SK-N-MC (cell line): ENCODE data around the gene CYP46A1.

Experiments
- EZH2 ChIP-seq: fragments of 200-600 bp; sonication (generic); IDR thresholded peaks from one replicate; pipeline ENCODE4 v1.6.1; 2017; ENCODE audit warnings: antibody characterized with exemption
- FOXP2 ChIP-seq: optimal IDR thresholded peaks from 2 replicates; pipeline ENCODE3; 2011; ENCODE audit warnings: mild to moderate bottlenecking, moderate library complexity; ENCODE audit not compliant: insufficient read depth; ENCODE audit errors: extremely low read length, control extremely low read depth
- POLR2AphosphoS5 ChIP-seq: IDR thresholded peaks from 2 replicates; pipeline ENCODE4 v1.6.1; 2012; ENCODE audit warnings: mild to moderate bottlenecking, low read depth, low read length, borderline replicate concordance

DNA sequence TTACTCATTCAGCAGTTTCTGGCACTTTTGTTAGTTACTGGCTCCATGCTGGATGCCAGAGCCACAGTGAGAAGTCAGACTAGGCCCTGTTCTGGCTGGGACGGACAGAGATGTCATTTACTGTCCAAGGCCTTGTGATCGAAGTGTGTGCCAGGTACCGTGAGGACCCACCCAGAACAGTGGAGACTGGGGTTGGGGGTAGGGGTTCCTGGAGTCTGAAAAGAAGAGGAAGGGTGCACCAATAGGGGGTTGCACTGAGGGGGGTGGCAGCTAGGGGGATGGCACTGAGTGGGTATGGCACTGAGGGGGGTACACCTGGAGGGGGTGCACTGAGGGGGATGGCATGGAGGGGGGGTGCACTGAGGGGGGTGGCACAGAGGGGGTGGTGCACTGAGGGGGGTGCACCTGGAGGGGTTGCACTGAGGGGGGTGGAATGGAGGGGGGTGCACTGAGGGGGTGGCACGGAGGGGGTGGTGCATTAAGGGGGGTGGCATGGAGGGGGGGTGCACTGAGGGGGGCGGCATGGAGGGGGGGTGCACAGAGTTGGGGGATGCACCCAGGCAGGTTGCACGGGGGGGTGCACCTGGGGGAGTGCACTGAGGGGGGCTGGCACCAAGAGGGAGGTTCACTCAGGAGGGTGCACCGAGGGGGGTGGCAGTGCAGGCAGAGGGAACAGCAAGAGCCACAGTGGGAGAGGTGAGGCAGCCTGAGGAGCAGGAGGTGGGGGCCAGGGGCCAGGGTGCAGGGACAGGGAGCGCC lies 10.6 kb upstream of the CYP46A1 start:
- TF ChIP-seq POLR2AphosphoS5 (no peak), EZH2 (no peak), FOXP2 (no peak)
